K562 (cell line): ENCODE measurements around the gene GGT6. TPM values are rescaled to one million over a fixed set of nuclear protein-coding genes. Genes with fewer than 3 reads are reported as not detected.

ENCODE experiments used
- ATAC-seq: fragments of 200-7000 bp; cut with Tn5 transposase; 3 replicates; pipeline ENCODE4 v1.9.1; 2020; ENCODE audit warnings: moderate library complexity
- BruUV-seq: library from RNA; stranded (reverse); fragments of 400-500 nt; replicated peaks from 2 replicates; lab custom pipeline; 2021; lab: Mats Ljungman, UMichigan
- CTCF ChIA-PET: fragments of 300-600 bp; formaldehyde crosslinking; extraction: SDS; loops from one replicate; lab custom pipeline; 2021; ENCODE audit warnings: low intra/inter-chr PET ratio; lab: Yijun Ruan, JAX
- POLR2A ChIA-PET: fragments of 300-600, 350-650 bp; sonication (Branson Sonifier 250); formaldehyde crosslinking; extraction: SDS; loops from one replicate; lab custom pipeline; 2021; ENCODE audit warnings: antibody characterized with exemption, inconsistent platforms; lab: Yijun Ruan, JAX
- DNase-seq, 4 experiments: peaks; one replicate each; pipeline versions ENCODE4 v3.0.0 to v3.0.0-alpha.2; 2011 to 2018; ENCODE audit warnings: low spot score in 3 of 4, mixed read lengths in 3 of 4; ENCODE audit errors: extremely low read depth in 1 of 4
- FAIRE-seq: peaks from 2 replicates; lab custom pipeline; 2011; peaks lifted over from hg19 to GRCh38; lab: Jason Lieb, UNC
- H2AFZ ChIP-seq: 2 replicates; pipeline ENCODE4 v1.6.0; 2011; ENCODE audit warnings: low read depth, low read length, control low read depth, inconsistent platforms
- H3K27ac ChIP-seq: fragments of 200-600 bp; 3 replicates; pipeline ENCODE4 v1.8.0; 2011; ENCODE audit warnings: low read depth, mild to moderate bottlenecking, control low read depth, inconsistent platforms, low read length, moderate library complexity, mixed read lengths; ENCODE audit errors: extremely low read depth
- H3K27me3 ChIP-seq, 2 experiments: fragments of 300-600 bp in 1 of 2; 2 replicates in 1 of 2; 3 replicates in 1 of 2; pipeline versions ENCODE4 v1.6.0 to v1.8.0; 2011; ENCODE audit warnings: inconsistent platforms in 2 of 2, low read length in 2 of 2, mild to moderate bottlenecking in 1 of 2, mixed read lengths in 1 of 2, moderate library complexity in 1 of 2; ENCODE audit not compliant: control insufficient read depth in 2 of 2, insufficient read depth in 2 of 2
- H3K36me3 ChIP-seq: fragments of 300-600 bp; 3 replicates; pipeline ENCODE4 v1.8.0; 2011; ENCODE audit warnings: mild to moderate bottlenecking, low read length, inconsistent platforms; ENCODE audit not compliant: control insufficient read depth, insufficient read depth
- H3K4me1 ChIP-seq, 2 experiments: fragments of 200-600 bp in 1 of 2; replicated peaks in 1 of 2; 2 replicates in 1 of 2; 3 replicates in 1 of 2; pipeline versions ENCODE4 v1.5.1 to v1.8.0; 2011; ENCODE audit warnings: inconsistent platforms in 2 of 2, low read length in 2 of 2, mild to moderate bottlenecking in 1 of 2, mixed read lengths in 1 of 2, moderate library complexity in 1 of 2; ENCODE audit not compliant: control insufficient read depth in 2 of 2, insufficient read depth in 2 of 2
- H3K4me2 ChIP-seq: 2 replicates; pipeline ENCODE4 v1.6.1; 2011; ENCODE audit warnings: low read length, control low read depth, inconsistent platforms, mixed read lengths; ENCODE audit not compliant: insufficient read depth
- H3K4me3 ChIP-seq: fragments of 200-600 bp; sonication (generic), shearing (Covaris generic); 2 replicates; pipeline ENCODE4 v1.5.1; 2016; ENCODE audit warnings: control low read depth, inconsistent platforms
- H3K79me2 ChIP-seq: fragments of 200-600 bp; 3 replicates; pipeline ENCODE4 v1.8.0; 2011; ENCODE audit warnings: low read length, inconsistent platforms; ENCODE audit not compliant: control insufficient read depth, insufficient read depth
- H3K9ac ChIP-seq, 2 experiments: 2 replicates each; pipeline versions ENCODE4 v1.6.0 to v1.6.1; 2011; ENCODE audit warnings: low read depth in 2 of 2, low read length in 2 of 2, control low read depth in 1 of 2, inconsistent platforms in 1 of 2, mild to moderate bottlenecking in 1 of 2, mixed read lengths in 1 of 2; ENCODE audit not compliant: insufficient read depth in 1 of 2
- H3K9me1 ChIP-seq: one replicate; pipeline ENCODE4 v1.6.0; 2011; ENCODE audit warnings: inconsistent platforms, mild to moderate bottlenecking, low read length, moderate library complexity; ENCODE audit not compliant: control insufficient read depth, insufficient read depth
- H3K9me3 ChIP-seq: replicated peaks from 2 replicates; pipeline ENCODE4 v1.5.1; 2011; ENCODE audit warnings: low read depth, low read length, inconsistent platforms; ENCODE audit not compliant: control insufficient read depth, insufficient read depth
- H4K20me1 ChIP-seq: replicated peaks from 2 replicates; pipeline ENCODE4 v1.6.1; 2011; ENCODE audit warnings: low read length, inconsistent platforms, mixed read lengths; ENCODE audit not compliant: control insufficient read depth, insufficient read depth
- ADNP ChIP-seq: fragments of 200-800 bp; sonication (Bioruptor generic); IDR thresholded peaks from 2 replicates; pipeline ENCODE4 v1.6.1; 2016; ENCODE audit warnings: missing genetic modification characterization, missing compliant biosample characterization
- BRD4 ChIP-seq: fragments of 200-600 bp; sonication (generic); IDR thresholded peaks from 2 replicates; pipeline ENCODE4 v1.6.1; 2017; ENCODE audit warnings: inconsistent platforms
- NFIC ChIP-seq: fragments of 450-650 bp; IDR thresholded peaks from 2 replicates; pipeline ENCODE4 v1.6.1; 2017; ENCODE audit warnings: mild to moderate bottlenecking, inconsistent platforms
- POLR2G ChIP-seq: fragments of 200-400 bp; formaldehyde crosslinking; IDR thresholded peaks from 2 replicates; pipeline ENCODE4 v1.6.1; 2017; ENCODE audit warnings: low read depth, mild to moderate bottlenecking, antibody characterized with exemption, low read length, moderate library complexity
- RFX5 ChIP-seq: IDR thresholded peaks from 2 replicates; pipeline ENCODE4 v1.6.1; 2011; ENCODE audit warnings: low read depth, mild to moderate bottlenecking, improper control_type of control experiment, low read length
- YY1 ChIP-seq, 3 experiments: IDR thresholded peaks; 2 replicates each; pipeline ENCODE4 v1.6.1; 2011; ENCODE audit warnings: low read length in 2 of 3, mild to moderate bottlenecking in 2 of 3, moderate library complexity in 2 of 3, borderline replicate concordance in 1 of 3, control low read depth in 1 of 3, low read depth in 1 of 3; ENCODE audit not compliant: insufficient read depth in 3 of 3, insufficient replicate concordance in 2 of 3, control insufficient read depth in 1 of 3, insufficient read length in 1 of 3; ENCODE audit errors: extremely low read depth in 1 of 3
- ZNF184 ChIP-seq: sonication (generic); formaldehyde crosslinking; IDR thresholded peaks from 2 replicates; pipeline ENCODE4 v1.5.0; 2020; ENCODE audit warnings: missing genetic modification reagents
- ZNF263 ChIP-seq: sonication (generic); formaldehyde crosslinking; IDR thresholded peaks from 2 replicates; pipeline ENCODE4 v1.8.0; 2022; ENCODE audit warnings: mild to moderate bottlenecking, missing genetic modification reagents, borderline replicate concordance
- WGBS: fragments of 100-300 bp; shearing (Covaris generic); methylation state at CpG from one replicate; pipeline ENCODE4 v1.1.6; 2016; ENCODE audit warnings: low coverage, mixed read lengths; ENCODE audit not compliant: insufficient coverage; ENCODE audit errors: missing lambda C conversion rate; 5-methylcytosine and 5-hydroxymethylcytosine counted together
- in situ Hi-C: fragments of 300-500 bp; cut with MboI; formaldehyde crosslinking; loops from 4 replicates; pipeline ENCODE4 v1.15.0; 2018; ENCODE audit warnings: inconsistent platforms, mixed read lengths
- intact Hi-C: fragments of 100-400 bp; cut with micrococcal nuclease; formaldehyde crosslinking; loops from 2 replicates; pipeline ENCODE4 v1.14.2; 2022
- polyA plus RNA-seq, 8 experiments: library from polyadenylated mRNA; depleted of rRNA in 4 of 8; stranded (reverse) in 5 of 8; unstranded in 3 of 8; fragments of >200 nt; fragmentation: Nextera tagmentation in 2 of 8; fragmentation: Illumina TruSeq in 1 of 8; extraction: Ambion mirVana in 2 of 8; extraction: Trizol in 1 of 8; gene quantifications; 2 replicates each; pipeline versions ENCODE4 v1.2.1 to v1.2.3, GENCODE V29; 2011 to 2014; ENCODE audit warnings: inconsistent platforms in 1 of 8, missing spikeins in 1 of 8
- total RNA-seq, 7 experiments: library from RNA; depleted of rRNA in 6 of 7; stranded (reverse); fragments of >200 nt in 6 of 7; fragmentation: Illumina TruSeq in 2 of 7; extraction: Trizol in 2 of 7; gene quantifications; 2 replicates each; pipeline versions ENCODE4 v1.2.1 to v1.2.3, GENCODE V29; 2011 to 2021; ENCODE audit warnings: low replicate concordance in 1 of 7
- TF ChIP-seq, protein P1 (sequence below): sonication (generic); formaldehyde crosslinking; IDR thresholded peaks from 2 replicates; pipeline ENCODE4 v1.8.1; 2023; ENCODE audit warnings: mild to moderate bottlenecking, missing genetic modification reagents, moderate library complexity

Gene GGT6
- total and polyA plus RNA-seq, 9 of the 15 experiments (the other 6 are each of a cell fraction or from before 2014, with no cell fraction given): 0.09 TPM; not detected in 8

DNA sequence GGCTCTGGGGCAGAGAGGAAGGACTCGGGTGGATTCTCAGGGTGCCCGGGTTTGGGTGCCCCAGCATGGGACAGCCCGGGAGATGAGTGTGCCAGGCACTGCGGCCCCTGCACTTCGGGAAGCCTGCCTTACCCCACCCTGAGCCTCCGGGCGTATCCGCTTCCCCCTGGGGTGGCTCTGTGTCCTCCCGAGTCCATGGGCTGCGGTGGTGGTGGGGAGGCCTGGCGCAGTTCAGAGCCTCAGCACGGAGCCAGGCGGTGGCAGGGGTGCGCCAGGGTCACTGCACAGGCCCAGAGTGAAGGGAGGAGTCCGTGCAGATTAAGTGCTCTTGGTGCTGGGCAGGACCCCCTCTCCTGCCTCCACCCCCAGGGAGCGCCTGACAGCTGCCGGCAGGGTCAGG, 25.9 kb downstream of the GGT6 start:
- H3K4me3 ChIP-seq: no peak overlapping the region
- H3K4me1 ChIP-seq: peaks cover 0 to 61% of the 10 kb centered on the region in 2 experiments; a peak in 3 of 5 replicates
- H3K9me1 ChIP-seq: no peaks in the 10 kb centered on the region
- intact Hi-C loops: no loop called here
- ATAC-seq (no peak), DNase-seq (no peak), FAIRE-seq (no peak)
- CTCF ChIA-PET: no interaction called here
- no TSS peak for BruUV-seq
- in situ Hi-C loops: no loop called here
- H4K20me1 ChIP-seq: peaks cover 4% of the 10 kb centered on the region; the same call in 1 of the 2 replicates
- H3K36me3 ChIP-seq: peaks cover 24% of the 10 kb centered on the region; the same call in 1 of the 3 replicates
- WGBS: 82% methylated on average over 4 of the region's 17 CpGs
- H3K79me2 ChIP-seq: no peaks in the 10 kb centered on the region
- no peak overlapping the region for H3K4me2 ChIP-seq
- peak; percentile 39 for TF ChIP-seq POLR2G
- no peak for TF ChIP-seq ZNF184 (CRISPR knock-in tag)
- H3K27ac ChIP-seq: no peak overlapping the region
- POLR2A ChIA-PET: no interaction called here
- H2AFZ ChIP-seq: no peak overlapping the region
- H3K27me3 ChIP-seq: peaks cover 0 to 11% of the 10 kb centered on the region in 2 experiments; a peak in 3 of 5 replicates
- no peak overlapping the region; a peak in 1 of 4 replicates for H3K9ac ChIP-seq
- H3K9me3 ChIP-seq: no peaks in the 10 kb centered on the region

GRCh38 chr17:4533523-4534504, 26.6 kb downstream of the GGT6 start:
- BruUV-seq: no TSS peak
- H3K9me1 ChIP-seq: no peaks in the 10 kb centered on the region
- no peak overlapping the region for H3K4me3 ChIP-seq
- no peaks in the 10 kb centered on the region for H3K79me2 ChIP-seq
- WGBS: 9% methylated on average over 13 of the region's 23 CpGs
- peaks cover 4% of the 10 kb centered on the region; the same call in 1 of the 2 replicates for H4K20me1 ChIP-seq
- H3K27ac ChIP-seq: no peak overlapping the region
- H2AFZ ChIP-seq: no peak overlapping the region
- peaks cover 0 to 11% of the 10 kb centered on the region in 2 experiments; a peak in 3 of 5 replicates for H3K27me3 ChIP-seq
- intact Hi-C loops (no loop called here), in situ Hi-C loops (no loop called here)
- FAIRE-seq: no peak
- no peak overlapping the region for H3K4me2 ChIP-seq
- ChIA-PET POLR2A (no interaction called here), CTCF (no interaction called here)
- DNase-seq: peak in 1 of 4 experiments; percentile 29
- no peak overlapping the region; a peak in 1 of 4 replicates for H3K9ac ChIP-seq
- H3K9me3 ChIP-seq: no peaks in the 10 kb centered on the region
- no peak for ATAC-seq
- peaks cover 18% of the 10 kb centered on the region; the same call in 1 of the 3 replicates for H3K36me3 ChIP-seq
- peaks cover 0 to 58% of the 10 kb centered on the region in 2 experiments; a peak in 3 of 5 replicates for H3K4me1 ChIP-seq
- TF ChIP-seq ZNF263 (peak; percentile 18; the same call in 1 of the 2 replicates), RFX5 (no peak), NFIC (0 out of 2 replicates have a peak, but pooled peaks have one; percentile 31), BRD4 (no peak), YY1 (IDR thresholded peaks at IDR 0.05; ENCODE audit: borderline replicate concordance in 1 of 3, control insufficient read depth in 1 of 3, extremely low read depth in 1 of 3, insufficient read depth in 3 of 3, insufficient read length in 1 of 3, insufficient replicate concordance in 2 of 3, low read depth in 1 of 3, low read length in 2 of 3) (no peak), ADNP (no peak)
- TF ChIP-seq, protein P1, sequence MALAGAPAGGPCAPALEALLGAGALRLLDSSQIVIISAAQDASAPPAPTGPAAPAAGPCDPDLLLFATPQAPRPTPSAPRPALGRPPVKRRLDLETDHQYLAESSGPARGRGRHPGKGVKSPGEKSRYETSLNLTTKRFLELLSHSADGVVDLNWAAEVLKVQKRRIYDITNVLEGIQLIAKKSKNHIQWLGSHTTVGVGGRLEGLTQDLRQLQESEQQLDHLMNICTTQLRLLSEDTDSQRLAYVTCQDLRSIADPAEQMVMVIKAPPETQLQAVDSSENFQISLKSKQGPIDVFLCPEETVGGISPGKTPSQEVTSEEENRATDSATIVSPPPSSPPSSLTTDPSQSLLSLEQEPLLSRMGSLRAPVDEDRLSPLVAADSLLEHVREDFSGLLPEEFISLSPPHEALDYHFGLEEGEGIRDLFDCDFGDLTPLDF (CRISPR knock-in tag): no peak
